ENCODE results near the gene CAPG.
"Not testable (repeated sequence)": the region's sequence is repeated elsewhere in the genome, so short reads cannot be mapped to it uniquely, and the experiment has no call there.

The CAPG gene

GRCh38 chr2:85396531-85397470 lies 13.4 kb downstream of the CAPG start:
- DNase-seq: no peak

GRCh38 chr2:85395912-85396475 lies 14.2 kb downstream of the CAPG start:
- DNase-seq: no peak

- no peak for DNase-seq
Measured at GRCh38 chr2:85394976-85395375, 15.2 kb downstream of the CAPG start.

- DNase-seq: no peak
Measured at GRCh38 chr2:85394261-85394681, 15.9 kb downstream of the CAPG start.

GRCh38 chr2:85393836-85394235 lies 16.3 kb downstream of the CAPG start:
- no peak for DNase-seq

- peak; percentile 25 for DNase-seq
Measured at GRCh38 chr2:85390941-85391669, 19.1 kb downstream of the CAPG start.

- DNase-seq: no peak
Measured at GRCh38 chr2:85388878-85389538, 21.2 kb downstream of the CAPG start.

- no peak for DNase-seq
Measured at GRCh38 chr2:85387754-85388153, 22.4 kb downstream of the CAPG start.

- no peak for DNase-seq
Measured at GRCh38 chr2:85385746-85386145, 24.4 kb downstream of the CAPG start.

GRCh38 chr2:85383850-85384249 lies 26.3 kb downstream of the CAPG start:
- no peak for DNase-seq

GRCh38 chr2:85383151-85383550 lies 27.0 kb downstream of the CAPG start:
- DNase-seq: not testable (repeated sequence)

DNA sequence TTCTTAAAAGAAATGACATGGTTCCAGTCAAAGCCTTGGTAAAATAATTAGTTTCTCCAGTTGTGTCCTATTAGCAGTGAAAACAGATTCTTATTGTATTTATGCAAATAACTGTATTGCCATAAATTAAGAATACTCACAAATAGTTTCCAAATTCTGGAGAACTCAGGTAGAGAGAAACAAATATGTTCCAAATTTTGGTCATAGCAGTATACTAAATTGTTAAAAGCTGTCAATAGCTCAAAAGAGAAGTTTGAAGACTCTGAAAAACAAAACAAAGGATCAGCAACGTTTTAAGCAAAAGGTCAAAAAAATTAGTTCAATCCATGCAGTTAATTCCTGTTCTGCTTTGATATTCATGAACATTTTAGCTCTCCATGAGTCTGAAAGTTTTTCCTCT lies 30.1 kb downstream of the CAPG start:
- DNase-seq: no peak

DNA sequence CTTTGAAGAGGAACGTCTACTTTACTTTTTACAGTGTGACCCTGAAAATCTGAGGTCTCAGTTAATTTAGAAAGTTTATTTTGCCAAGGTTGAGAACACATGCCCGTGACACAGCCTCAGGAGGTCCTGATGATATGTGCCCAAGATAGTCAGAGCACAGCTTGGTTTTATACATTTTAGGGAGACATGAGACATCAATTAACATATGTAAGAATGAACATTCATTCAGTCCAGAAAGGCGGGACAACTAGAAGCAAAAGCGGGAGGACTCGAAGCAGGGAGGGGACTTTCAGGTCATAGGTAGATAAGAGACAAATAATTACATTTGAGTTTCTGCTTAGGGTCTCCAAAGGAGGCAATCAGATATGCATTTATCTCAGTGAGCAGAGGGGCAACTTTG lies 31.9 kb downstream of the CAPG start:
- no peak for DNase-seq

- no peak for DNase-seq
Measured at GRCh38 chr2:85377083-85377482, 33.1 kb downstream of the CAPG start.

DNA sequence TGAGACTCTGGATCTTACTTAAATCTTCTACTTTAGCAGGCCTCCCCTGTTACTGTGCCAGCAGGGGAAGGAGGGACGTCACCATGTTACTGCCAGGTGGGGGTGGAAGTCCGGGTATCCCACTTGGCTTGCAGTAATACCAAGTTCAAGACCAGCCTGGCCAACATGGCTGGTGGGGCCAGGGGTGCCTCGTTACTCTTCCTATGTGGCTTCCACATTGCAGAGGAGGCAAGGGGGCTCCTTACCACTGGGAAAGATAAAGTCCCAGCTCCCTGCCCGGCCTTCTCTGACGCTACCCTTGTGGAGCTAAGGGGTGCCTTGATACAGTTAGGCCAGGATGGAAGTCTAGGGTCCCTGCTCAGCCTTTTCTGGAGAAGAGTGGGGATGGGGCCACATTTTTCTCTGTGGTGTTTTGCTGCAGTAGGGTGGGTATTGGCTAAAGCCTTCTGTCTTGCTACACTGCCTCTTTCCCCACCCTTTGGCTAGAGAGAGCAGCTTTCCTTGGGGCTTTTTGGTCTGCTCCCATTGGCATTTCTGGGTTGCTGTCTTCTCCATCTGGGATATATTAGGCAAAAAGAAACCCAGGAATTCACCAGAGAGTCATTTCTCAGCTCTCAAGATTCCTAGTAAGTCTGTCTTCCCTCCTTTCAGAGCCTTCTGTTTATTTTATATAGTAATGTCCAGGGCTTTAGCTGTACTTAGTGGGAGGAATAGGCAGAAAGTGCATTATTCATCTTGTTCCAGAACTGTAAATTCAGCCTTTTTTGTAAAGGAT lies 33.7 kb downstream of the CAPG start:
- peak; percentile 40 for DNase-seq

- no peak for DNase-seq
Measured at GRCh38 chr2:85371045-85371444, 39.1 kb downstream of the CAPG start.

GRCh38 chr2:85369500-85369899 lies 40.7 kb downstream of the CAPG start:
- no peak for DNase-seq

DNA sequence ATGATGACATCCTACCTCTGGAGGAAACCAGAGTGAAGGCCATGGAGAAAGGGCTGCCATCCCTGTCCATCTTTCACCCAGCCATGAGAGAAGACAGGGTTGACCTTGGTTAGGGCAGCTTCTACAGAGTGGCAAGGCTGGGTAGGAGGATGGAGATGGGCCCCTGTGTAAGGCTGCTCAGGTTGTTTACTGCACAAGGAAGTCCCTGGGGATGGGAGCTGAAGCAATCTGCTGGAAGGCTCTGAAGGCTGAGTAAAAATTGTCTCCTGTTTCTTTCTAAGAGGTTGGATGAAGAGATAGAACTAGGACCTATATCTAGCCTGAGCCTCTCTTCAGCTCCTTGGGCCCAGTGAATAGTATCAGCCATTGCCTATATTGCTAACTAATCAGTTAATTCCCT lies 41.2 kb downstream of the CAPG start:
- DNase-seq: no peak

DNA sequence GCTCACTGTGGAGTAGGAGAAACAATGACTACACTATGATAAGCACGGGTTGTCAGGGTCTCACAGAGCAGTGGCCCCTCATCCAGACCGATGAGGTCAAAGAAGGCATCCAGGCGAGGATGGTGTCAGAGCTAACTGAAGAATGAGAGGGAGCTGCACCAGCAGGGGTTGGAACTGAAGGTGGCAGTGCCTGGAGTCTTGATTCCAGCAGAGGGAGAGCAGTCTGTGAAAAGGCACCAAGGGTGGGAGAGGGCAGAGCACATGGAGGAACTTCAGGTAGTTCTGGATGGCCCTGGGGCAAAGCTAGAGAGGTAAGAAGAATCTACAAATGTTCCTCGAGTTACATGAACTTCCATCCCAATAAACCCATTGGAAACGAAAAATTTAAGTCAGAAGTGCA lies 43.0 kb downstream of the CAPG start:
- no peak for DNase-seq

- not testable (repeated sequence) for DNase-seq
Measured at GRCh38 chr2:85362653-85363387, 47.3 kb downstream of the CAPG start.

DNA sequence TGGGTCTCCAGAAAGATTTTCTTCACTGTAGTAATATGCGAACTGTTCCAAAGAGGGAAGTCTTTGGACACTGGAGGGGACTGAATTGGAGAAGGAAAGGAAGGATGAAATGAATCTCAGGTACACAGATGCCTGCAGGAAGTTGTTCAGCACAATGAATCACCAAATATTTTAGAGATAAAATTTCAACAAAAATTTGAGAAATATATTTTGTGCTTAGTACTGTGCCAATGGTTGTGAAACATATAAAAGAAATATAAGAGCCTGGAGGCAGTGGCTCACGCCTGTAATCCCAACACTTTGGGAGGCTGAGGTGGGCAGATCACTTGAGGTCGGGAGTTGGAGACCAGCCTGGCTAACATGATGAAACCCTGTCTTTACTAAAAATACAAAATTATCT lies 52.4 kb downstream of the CAPG start:
- no peak for DNase-seq

DNA sequence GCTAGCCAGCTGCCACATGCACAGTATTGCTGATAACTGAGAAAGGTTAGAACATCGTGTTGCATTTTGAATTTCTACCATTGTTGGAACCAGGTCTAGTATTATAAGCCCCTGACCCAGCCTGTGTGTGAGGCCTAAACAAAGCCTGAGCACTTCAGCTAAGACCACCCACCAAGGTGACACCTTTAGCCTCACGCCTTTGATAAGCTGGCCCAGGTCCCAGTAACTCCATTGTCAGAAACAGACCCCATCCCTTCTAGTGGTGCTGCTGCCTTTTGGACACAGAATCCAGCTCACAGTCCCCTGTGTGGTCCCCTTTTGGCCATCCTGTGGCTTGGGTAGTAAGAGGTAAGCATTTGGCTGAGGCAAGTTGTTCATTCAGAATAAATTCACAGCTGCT lies 54.0 kb downstream of the CAPG start:
- DNase-seq: no peak
